Measurements from ENCODE around the gene CEACAM18.

GRCh38 chr19:51489113-51489512 is 10.8 kb downstream of the CEACAM18 start:
- no peak for TF ChIP-seq CTCF (conservative IDR thresholded peaks at IDR 0.05 in 1 of 2, IDR thresholded peaks at IDR 0.05 in 1 of 2; ENCODE audit: extremely low read depth in 1 of 2, insufficient read depth in 1 of 2, low read depth in 1 of 2, low read length in 2 of 2)
- no peak for TF ChIP-seq EZH2 (IDR thresholded peaks at IDR 0.05; ENCODE audit: borderline replicate concordance, low read length)
